ENCODE measurements around the gene PALM3.

DNA sequence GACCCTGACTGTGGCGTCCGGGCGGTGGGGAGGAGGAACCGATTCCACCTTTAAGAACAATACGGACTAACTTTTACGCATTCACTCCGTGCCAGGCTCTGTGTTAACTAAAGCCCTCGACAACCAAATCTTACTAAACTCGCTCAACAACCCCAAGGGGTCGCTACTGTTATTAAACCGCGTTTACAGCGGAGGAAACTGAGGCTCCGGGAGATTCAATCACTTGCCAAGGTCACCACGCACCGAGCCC is 27.5 kb upstream of the PALM3 start:
- no peak for TF ChIP-seq EZH2 (IDR thresholded peaks at IDR 0.05; ENCODE audit: borderline replicate concordance, low read length)
- TF ChIP-seq, protein P1, sequence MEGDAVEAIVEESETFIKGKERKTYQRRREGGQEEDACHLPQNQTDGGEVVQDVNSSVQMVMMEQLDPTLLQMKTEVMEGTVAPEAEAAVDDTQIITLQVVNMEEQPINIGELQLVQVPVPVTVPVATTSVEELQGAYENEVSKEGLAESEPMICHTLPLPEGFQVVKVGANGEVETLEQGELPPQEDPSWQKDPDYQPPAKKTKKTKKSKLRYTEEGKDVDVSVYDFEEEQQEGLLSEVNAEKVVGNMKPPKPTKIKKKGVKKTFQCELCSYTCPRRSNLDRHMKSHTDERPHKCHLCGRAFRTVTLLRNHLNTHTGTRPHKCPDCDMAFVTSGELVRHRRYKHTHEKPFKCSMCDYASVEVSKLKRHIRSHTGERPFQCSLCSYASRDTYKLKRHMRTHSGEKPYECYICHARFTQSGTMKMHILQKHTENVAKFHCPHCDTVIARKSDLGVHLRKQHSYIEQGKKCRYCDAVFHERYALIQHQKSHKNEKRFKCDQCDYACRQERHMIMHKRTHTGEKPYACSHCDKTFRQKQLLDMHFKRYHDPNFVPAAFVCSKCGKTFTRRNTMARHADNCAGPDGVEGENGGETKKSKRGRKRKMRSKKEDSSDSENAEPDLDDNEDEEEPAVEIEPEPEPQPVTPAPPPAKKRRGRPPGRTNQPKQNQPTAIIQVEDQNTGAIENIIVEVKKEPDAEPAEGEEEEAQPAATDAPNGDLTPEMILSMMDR (conservative IDR thresholded peaks at IDR 0.05 in 1 of 2, IDR thresholded peaks at IDR 0.05 in 1 of 2; ENCODE audit: extremely low read depth in 1 of 2, insufficient read depth in 1 of 2, low read depth in 1 of 2, low read length in 2 of 2), result peak in 1 of 2 donors; percentile 2

All from mammary epithelial cell (primary cell).